Smooth muscle cell of bladder (primary cell): ENCODE data around the gene PSMA6. TPM values are rescaled to one million over a fixed set of nuclear protein-coding genes. Genes with fewer than 3 reads are reported as not detected.

Source experiments
- total RNA-seq: library from RNA; depleted of rRNA; stranded (reverse); fragments of >200 nt; gene quantifications from 2 replicates; pipeline ENCODE4 v1.2.3, GENCODE V29; 2014

Gene PSMA6
- 205 and 262 TPM in 2 replicates for total RNA-seq

GRCh38 chr14:35292051-35292769 lies at the start of gene PSMA6:
TSS of gene PSMA6 (plus strand) at chr14:35292382. CDS start at chr14:35292477, 95 bp downstream.

Other genes with a start within 250 kb of the PSMA6 start
- gene FAM177A1, start 246.1 kb upstream of the PSMA6 start, total RNA-seq: 46.1 and 59.3 TPM in 2 replicates
- gene PPP2R3C, start 170.4 kb upstream of the PSMA6 start, total RNA-seq: 42.2 and 45.2 TPM in 2 replicates
- gene PRORP, start 169.8 kb upstream of the PSMA6 start, total RNA-seq: 12.7 and 13.4 TPM in 2 replicates
- gene NFKBIA, start 112.4 kb downstream of the PSMA6 start, total RNA-seq: 123 and 138 TPM in 2 replicates
- not detected in 2 replicates for gene INSM2, start 241.8 kb downstream of the PSMA6 start, total RNA-seq